HPDE6-E6E7 (cell line): ENCODE data around the gene OR10AG1.

Experiments
- DNase-seq: peaks from one replicate; pipeline ENCODE4 v3.0.0; 2011; ENCODE audit warnings: missing footprints; ENCODE audit errors: extremely low spot score

Gene OR10AG1

GRCh38 chr11:55969845-55970244 lies at the start of gene OR10AG1:
OR10AG1 (minus strand) TSS chr11:55969945; CDS start chr11:55969907, 38 bp downstream.
- DNase-seq: no peak

GRCh38 chr11:56013805-56014204 lies 44.1 kb upstream of the OR10AG1 start:
- DNase-seq: no peak

GRCh38 chr11:56010716-56011115 lies 41.0 kb upstream of the OR10AG1 start:
- DNase-seq: no peak

- no peak for DNase-seq
These were observed 24.8 kb upstream of the OR10AG1 start, which contains the start of gene OR5F1 for GRCh38 chr11:55994525-55994924. OR5F1 (minus strand) TSS chr11:55994625; CDS start chr11:55994625, 0 bp downstream.

- no peak for DNase-seq
These were observed 1.2 kb upstream of the OR10AG1 start for GRCh38 chr11:55970935-55971334.

GRCh38 chr11:55967914-55968313 lies 1.8 kb downstream of the OR10AG1 start:
- DNase-seq: no peak

- no peak for DNase-seq
These were observed 3.4 kb downstream of the OR10AG1 start for GRCh38 chr11:55966391-55966790.

- DNase-seq: no peak
These were observed 13.2 kb downstream of the OR10AG1 start for GRCh38 chr11:55956521-55956920.

- no peak for DNase-seq
These were observed 20.4 kb downstream of the OR10AG1 start for GRCh38 chr11:55949330-55949729.

- peak; percentile 1 for DNase-seq
These were observed 26.9 kb downstream of the OR10AG1 start for GRCh38 chr11:55942785-55943392.

GRCh38 chr11:55936300-55936699 lies 33.4 kb downstream of the OR10AG1 start, which contains the start of gene OR5I1:
OR5I1 (minus strand) TSS chr11:55936400; CDS start chr11:55936400, 0 bp downstream.
- no peak for DNase-seq

- DNase-seq: no peak
These were observed 49.2 kb downstream of the OR10AG1 start for GRCh38 chr11:55920537-55920936.
